EH (cell line): ENCODE results near the gene PCNP.
A peak's percentile ranks its signal among the peaks of the same experiment; 100 is the strongest.
"Not testable (repeated sequence)": the region's sequence is repeated elsewhere in the genome, so short reads cannot be mapped to it uniquely, and the experiment has no call there.

Experiments
- DNase-seq: peaks from one replicate; pipeline ENCODE4 v3.0.0-alpha.2; 2015; ENCODE audit warnings: low read depth

PCNP gene

GRCh38 chr3:101567528-101568317 is 6.3 kb upstream of the PCNP start:
- DNase-seq, result peak; percentile 84

- no peak for DNase-seq
Measured at GRCh38 chr3:101571028-101571895, 2.7 kb upstream of the PCNP start.

- DNase-seq, result peak; percentile 70
Measured at GRCh38 chr3:101574388-101575112, 570 bp downstream of the PCNP start.

GRCh38 chr3:101577286-101577685 is 3.3 kb downstream of the PCNP start:
- DNase-seq, result no peak

- no peak for DNase-seq
Measured at GRCh38 chr3:101588616-101589015, 14.6 kb downstream of the PCNP start.

GRCh38 chr3:101591071-101591470 is 17.1 kb downstream of the PCNP start:
- DNase-seq, result no peak

- DNase-seq, result no peak
Measured at GRCh38 chr3:101602731-101603130, 28.8 kb downstream of the PCNP start.

- DNase-seq, result no peak
Measured at GRCh38 chr3:101603184-101603583, 29.2 kb downstream of the PCNP start.

- DNase-seq, result not testable (repeated sequence)
Measured at GRCh38 chr3:101605398-101605797, 31.4 kb downstream of the PCNP start.

- no peak for DNase-seq
Measured at GRCh38 chr3:101611023-101611422, 37.0 kb downstream of the PCNP start.

GRCh38 chr3:101613014-101613413 is 39.0 kb downstream of the PCNP start:
- DNase-seq, result not testable (repeated sequence)

- DNase-seq, result no peak
Measured at GRCh38 chr3:101615525-101615924, 41.5 kb downstream of the PCNP start.

- no peak for DNase-seq
Measured at GRCh38 chr3:101617478-101617877, 43.5 kb downstream of the PCNP start.

GRCh38 chr3:101618726-101619125 is 44.7 kb downstream of the PCNP start:
- DNase-seq, result no peak

- no peak for DNase-seq
Measured at GRCh38 chr3:101619734-101620133, 45.8 kb downstream of the PCNP start.

GRCh38 chr3:101623656-101624055 is 49.7 kb downstream of the PCNP start:
- no peak for DNase-seq

- DNase-seq, result no peak
Measured at GRCh38 chr3:101624857-101625256, 50.9 kb downstream of the PCNP start.

GRCh38 chr3:101625879-101626278 is 51.9 kb downstream of the PCNP start:
- no peak for DNase-seq

GRCh38 chr3:101629219-101629618 is 55.2 kb downstream of the PCNP start:
- no peak for DNase-seq

- DNase-seq, result no peak
Measured at GRCh38 chr3:101631098-101631796, 57.3 kb downstream of the PCNP start.

GRCh38 chr3:101631959-101632358 is 58.0 kb downstream of the PCNP start:
- DNase-seq, result not testable (repeated sequence)

- no peak for DNase-seq
Measured at GRCh38 chr3:101632586-101632985, 58.6 kb downstream of the PCNP start.
